HT-29 (cell line): Measurements from ENCODE around the gene GALNT10. TPM values are rescaled to one million over a fixed set of nuclear protein-coding genes. Genes with fewer than 3 reads are reported as not detected.

Experiments used
- DNase-seq: peaks from one replicate; pipeline ENCODE4 v3.0.0-alpha.2; 2015; ENCODE audit warnings: low spot score
- total RNA-seq: library from RNA; depleted of rRNA; stranded (reverse); fragments of >200 nt; shearing (Covaris generic); gene quantifications from 2 replicates; pipeline ENCODE4 v1.2.3, GENCODE V29; 2014

The GALNT10 gene
- total RNA-seq, 1 experiment from 2014 or later = 8.0 TPM

DNA sequence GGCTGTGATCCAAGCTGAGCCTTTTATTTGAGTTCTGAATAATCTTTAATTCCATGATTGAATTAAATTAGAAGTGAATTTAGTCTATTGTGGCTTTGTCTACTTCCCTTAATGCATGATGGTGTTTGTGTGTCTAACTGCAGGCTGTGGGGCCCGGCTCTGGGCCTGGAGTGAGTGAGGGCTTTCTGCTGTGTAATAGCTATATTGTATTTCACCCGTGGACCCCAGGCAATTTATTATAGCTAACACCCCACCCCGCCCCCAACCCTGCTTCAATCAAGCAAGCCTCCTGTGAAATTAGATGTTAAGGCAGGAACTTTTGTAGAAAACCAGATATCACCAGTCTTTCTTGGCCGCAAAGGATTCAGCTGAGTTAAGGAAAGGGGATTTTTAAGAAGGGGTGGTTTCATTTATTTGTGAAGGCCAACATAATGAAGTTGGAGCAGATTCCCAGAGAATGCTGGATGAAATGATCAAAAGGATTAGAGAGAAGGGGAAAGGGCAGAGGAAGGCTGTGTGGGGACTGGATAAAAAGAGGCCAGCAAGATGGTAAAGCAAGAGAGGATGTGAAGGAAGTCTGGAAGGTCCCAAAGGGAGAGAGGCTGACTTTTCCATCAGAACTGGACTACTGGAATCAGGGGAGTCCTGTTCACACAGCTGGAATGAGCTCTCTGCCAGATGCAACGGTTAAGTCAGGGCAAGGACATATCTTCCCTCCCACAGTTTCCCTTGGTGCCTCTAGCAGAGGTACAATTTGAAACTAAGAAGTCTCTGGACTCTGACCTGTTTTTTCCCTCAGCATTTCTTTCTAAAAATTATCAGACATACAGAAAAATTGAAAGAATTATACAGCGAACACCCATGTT is 129.9 kb downstream of the GALNT10 start:
- DNase-seq = no peak

DNA sequence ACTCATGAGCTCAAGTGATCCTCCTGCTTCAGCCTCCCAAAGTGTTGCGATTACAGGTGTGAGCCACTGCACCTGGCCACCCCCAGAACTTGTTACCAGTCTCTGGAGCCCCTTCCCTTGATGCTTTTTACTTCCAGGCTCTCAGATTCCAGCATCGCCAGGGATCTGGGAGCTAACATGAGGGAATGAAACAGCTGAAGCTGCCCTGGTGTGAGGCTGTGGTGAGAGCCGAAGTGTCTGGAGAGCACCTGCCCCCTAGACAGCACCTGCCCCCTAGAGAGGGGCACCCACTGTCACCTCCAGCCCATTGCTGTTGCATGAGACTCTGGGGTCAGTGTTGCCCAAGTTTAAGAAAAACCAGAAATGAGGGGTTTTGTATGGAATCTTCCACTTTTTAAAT is 131.0 kb downstream of the GALNT10 start:
- no peak for DNase-seq

DNA sequence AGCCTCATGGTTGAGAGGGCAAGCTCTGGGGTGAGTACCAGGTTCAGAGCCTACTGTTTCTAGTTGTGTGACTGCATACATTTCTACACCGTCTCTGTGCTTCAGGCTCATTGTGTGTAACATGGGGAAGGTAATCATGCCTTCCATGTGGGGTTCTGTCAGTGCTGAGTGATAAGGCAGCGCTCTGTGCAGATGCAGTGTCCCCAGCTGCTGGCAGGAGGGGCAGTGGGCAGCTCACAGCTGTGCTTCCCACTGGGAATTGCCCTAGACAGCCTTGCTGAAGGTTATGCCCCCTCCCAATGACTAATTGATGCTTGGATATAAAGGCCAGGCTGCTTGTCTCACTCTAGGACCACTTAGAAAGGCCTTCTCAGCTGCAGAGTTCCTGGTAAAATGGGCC is 133.5 kb downstream of the GALNT10 start:
- DNase-seq = no peak

DNA sequence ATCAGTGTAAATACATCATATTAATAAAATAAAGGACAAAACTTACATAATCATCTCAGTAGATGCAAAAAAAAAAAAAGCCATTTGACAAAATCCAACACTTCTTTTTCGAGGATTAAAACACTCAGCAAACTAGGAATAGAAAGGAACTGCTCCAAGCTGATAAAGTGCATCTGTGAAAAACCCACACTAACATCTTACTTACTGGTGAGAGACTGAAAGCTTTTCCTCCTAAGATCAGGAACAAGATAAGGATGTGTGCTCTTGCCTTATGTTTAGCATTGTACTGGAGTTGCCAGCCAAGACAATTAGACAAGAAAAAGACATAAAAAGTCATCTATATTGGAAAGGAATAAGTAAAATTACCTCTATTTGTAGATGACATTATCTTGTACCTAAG is 135.0 kb downstream of the GALNT10 start:
- no peak for DNase-seq

DNA sequence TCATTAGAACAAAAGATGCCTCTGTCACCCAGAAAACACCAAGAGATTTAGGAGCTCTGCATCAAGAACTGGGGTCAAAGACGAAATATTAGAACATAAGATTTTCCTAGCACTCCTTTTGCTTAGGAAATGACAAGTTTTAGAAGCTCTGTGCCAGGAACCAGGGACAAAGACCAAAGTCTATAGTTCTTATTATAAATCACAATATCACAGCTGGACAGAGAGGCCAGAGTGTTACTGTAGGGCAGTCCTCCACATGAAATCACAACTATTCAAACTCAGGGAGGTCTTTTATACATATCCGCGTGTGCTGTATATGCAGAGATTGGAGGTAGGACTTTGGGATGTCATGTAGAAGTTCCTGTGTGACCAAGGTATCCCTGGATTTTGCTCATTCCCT is 138.5 kb downstream of the GALNT10 start:
- DNase-seq = no peak

DNA sequence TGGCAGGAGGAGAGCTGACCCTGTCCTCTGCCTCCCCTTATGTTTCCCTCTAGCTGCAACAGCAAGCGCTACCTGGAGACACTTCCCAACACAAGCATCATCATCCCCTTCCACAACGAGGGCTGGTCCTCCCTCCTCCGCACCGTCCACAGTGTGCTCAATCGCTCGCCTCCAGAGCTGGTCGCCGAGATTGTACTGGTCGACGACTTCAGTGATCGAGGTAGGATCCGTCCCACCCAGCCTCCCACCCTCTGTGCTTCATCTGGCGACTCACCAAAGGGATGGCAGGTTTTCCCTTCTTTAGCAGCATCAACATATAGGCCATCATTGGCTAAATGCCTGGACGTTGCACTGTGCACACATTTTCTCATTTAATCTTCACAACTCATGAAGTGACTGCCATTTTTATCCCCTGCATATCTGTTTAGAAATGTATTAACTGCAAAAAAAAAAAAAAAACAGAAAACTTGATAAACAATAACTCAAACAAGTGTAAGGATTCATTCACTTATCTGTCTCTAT is 139.0 kb downstream of the GALNT10 start:
- DNase-seq = no peak

DNA sequence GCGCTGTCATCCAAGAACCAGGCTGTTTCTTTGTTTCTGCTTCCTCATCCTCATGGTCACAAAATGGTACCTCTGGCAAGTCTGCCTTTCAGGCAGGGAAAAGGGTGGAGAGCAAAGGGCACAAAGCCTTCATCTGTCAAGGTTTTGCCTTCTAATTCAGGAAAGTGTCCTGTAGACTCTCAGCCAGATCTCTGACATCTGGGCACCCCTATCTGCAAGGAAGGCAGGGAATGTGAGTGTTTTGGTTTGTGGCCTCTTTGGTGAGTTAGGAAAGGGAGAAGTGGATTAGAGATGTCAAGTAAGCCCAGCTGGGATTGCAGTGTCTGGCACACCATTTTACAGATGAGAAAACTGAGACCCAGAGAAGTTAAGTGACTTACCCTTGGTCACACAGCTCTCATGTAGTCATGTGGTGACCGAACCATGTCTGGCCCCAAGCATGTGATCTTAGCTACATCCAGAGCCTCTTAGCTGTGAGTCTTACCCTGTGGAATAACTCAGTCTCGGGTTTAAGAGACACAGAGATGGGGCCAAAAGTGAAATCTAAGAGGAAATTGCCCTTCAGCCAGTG is 139.6 kb downstream of the GALNT10 start:
- no peak for DNase-seq

DNA sequence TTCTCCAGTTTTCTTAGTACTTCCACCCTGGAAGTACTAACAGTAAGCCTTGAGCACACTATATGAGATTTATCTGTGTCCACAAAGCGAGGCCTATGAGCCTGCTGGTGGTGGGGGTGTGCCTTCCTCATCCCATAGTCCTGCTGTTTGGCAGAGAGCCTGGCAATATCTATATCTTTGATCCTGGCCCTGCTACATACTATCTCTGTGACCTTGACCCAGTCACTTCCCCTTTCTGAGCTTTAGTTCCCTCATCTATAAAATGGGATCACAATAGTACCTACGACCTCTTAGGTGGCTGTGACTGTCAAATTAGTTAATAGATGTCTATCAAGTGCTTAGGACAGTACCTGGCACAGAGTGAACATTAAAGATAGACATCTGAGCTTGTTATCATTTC is 140.7 kb downstream of the GALNT10 start:
- no peak for DNase-seq

DNA sequence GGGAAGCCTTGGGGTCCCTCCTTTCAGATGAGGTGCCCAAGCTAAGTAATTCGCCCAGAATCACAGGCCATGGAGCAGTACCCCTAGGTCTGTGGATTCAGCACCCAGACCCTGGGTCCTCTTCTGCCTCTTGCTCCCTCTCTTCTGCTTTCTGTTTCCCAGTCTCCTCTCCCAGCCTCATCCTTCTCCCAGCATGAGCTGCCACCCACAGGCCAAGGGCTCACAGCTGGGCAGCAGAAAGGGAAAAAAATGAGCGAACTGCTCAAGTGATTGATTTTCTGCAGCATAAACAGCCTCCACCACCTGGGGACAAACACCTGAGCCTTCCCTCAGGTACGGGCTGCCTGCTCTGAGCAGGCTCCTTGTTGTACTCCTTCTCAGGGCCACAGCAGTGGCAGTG is 141.4 kb downstream of the GALNT10 start:
- no peak for DNase-seq

DNA sequence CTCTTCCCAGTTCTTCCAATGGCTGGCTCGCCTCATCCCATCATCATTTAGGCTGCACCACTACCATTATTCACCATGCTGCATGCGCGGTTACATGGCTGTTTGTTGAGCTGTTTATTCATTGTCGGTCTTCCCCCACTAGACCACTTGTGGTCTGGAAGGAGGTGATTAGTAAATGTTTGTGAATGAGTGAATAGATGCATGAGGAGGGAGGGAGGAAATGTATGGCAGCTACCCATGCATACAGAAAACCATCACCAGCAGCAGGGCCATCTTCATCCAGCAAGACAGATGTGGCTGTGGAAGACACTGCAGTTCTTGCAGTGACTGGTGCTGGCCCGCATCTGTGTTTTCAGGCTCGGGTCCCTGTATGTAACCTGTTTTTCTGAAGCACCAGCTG is 141.9 kb downstream of the GALNT10 start:
- DNase-seq = no peak

DNA sequence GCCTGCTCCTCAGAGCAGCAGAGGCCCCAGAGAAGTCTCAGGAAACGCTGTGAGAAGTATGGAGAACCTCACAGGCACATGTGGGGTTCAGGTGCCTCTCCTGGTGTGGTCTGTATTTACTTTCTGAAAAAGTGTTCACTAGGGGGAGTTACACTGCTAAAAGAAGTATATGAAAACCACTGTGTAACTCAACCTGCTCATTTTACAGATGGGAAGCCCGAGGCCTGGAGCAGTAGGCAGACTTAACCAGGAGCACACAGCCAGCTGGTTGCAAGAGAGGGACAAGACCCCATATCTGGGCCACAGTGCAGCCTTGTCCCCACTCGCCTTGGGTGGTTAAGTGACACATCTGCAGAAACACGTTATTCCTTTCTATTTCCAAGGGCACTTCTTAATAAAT is 142.5 kb downstream of the GALNT10 start:
- no peak for DNase-seq

DNA sequence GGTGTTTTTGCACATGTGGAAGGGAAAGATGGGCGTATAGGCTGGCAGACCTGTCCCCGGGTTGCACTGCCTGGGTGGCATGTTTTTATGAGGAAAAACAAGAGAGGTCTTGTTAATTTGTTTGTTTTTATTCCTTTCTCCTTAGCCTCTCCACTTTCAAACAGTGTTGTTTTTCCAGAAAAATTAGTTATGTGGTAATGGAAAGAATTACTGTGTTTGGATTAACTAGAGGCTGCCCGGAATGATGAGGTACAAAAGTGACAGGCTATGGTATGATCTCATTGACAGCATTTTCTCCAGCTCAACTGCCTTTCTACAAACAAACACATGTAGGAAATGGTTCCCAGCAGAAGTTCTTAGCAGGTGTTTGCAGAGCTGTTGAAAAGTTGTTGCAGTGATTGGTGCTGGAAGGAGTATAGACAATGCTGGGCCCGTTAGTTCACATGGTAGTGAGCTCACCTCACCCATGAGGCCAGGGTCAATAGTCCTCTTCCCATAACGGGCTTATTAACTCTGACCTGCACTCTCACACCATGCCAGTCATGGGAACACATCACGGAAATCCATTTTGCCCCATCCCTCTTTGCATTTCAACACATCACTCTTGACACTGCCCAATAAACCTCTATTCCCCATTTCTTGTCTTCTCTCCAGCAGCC is 144.0 kb downstream of the GALNT10 start:
- no peak for DNase-seq

DNA sequence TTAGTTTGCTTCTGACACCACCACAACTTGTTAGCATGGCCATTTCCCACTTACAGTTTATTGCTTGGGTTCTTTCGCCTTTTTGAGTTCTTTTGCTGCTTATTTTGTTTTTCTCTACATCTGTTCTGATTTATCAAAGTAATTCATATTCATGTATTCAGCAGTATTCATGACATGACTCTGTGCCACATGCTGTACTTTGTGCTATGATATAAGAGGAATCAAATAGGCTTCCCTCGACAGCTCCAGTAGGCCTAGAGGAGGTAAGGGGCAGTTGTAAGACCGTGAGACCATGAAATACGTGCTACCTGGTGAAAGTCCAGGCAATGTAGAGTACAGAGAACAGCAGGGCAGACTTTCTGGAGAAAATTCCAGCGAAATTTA is 144.5 kb downstream of the GALNT10 start:
- no peak for DNase-seq

DNA sequence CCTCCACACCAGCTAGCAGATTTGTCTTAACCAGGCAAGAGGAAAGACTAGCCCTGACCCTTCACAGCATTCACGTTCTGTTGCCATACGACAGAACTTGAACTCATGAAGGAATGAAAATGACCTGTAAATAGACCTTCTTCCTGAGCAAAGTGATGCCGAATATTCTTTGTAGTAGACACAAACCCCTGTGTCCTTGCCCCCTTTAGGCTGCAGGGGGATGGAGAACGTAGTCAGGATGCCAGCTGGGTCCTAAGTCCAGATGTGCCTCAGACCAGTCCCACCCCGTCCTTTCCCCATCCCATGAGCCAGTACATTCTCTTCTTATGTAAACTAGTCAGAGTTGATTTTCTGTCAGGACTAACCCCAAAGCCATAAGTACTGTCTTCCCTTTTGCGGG is 151.1 kb downstream of the GALNT10 start:
- no peak for DNase-seq

DNA sequence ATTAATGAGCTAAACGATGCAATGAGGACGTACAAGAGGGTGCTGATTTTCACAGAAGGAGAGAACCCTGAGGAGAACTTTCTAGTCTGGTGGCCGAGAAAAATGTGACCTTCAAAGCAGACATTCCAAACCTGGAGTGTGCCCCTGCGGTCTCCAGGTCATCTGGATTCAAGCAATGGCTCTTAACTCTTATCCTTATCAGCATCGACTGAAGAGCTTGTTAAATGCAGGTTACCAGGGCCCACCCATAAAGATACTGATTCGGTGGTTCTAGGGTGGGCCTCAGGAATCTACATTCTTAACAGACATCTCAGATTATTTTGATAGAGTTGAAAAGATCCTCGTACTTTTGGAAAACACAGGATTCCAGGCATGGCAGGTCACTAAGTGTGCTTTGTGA is 151.7 kb downstream of the GALNT10 start:
- DNase-seq = no peak

DNA sequence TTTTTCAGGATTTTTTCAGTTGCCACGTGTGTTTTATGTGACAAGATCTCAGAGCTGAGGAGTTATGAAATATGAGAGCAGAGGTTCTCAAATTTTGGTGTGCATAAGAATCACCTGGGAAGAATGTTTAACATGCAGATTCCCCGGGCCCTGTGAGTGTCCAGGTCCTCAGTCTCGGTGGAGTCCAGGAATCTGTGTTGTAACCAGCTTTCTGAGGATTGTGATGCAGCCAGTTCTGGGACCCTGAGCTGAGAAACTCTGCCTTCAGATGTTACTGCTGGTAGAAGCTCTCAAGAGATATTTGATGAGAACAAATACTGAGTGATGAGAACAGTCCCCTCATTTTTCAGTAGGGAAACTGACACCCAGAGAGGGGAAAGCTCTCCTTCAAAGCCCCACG is 152.4 kb downstream of the GALNT10 start:
- DNase-seq = no peak

DNA sequence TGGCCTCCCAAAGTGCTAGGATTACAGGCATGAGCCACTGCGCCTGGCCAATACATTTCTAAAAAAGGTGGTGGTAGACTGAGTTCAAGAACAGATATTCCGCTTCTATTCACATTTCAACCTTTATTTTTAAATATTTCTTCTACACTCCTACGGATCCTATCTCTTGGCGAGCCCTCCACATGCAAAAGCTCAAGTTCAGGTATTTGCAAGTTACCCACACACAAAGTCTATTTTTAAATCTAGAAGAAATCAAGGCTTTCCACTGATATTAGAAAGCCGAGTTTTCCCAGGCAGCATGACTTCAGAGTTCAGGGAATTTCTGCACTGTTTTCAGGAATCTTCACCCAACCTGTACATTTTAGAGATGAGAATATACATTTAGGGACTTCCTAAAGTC is 153.9 kb downstream of the GALNT10 start:
- no peak for DNase-seq

DNA sequence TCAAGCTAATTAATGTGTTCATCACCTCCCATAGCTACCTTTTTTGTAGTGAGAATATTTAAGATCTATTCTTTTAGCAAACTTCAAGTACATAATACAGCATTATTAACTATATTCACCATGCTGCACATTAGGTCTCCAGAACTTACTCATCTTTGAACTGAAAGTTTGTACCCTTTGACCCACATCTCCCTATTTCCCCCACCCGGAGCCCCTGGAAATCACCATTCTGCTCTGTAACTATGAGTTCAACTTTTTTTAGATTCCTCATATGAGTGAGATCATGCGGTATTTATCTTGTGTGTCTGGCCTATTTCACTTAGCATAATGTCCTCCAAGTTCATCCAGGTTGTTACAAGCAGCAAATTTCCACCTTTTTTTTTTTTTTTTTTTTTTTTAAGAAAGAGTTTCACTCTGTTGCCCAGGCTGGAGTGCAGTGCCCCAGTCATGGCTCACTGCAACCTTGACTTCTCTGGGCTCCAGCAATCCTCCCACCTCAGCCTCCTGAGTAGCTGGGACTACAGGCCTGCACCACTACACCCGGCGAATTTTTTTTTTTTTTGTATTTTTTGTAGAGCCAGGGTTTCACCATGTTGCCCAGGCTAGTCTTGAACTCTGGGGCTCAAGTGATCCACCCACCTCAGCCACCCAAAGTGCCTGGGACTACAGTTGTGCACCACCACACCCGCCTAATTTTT is 154.9 kb downstream of the GALNT10 start:
- no peak for DNase-seq

DNA sequence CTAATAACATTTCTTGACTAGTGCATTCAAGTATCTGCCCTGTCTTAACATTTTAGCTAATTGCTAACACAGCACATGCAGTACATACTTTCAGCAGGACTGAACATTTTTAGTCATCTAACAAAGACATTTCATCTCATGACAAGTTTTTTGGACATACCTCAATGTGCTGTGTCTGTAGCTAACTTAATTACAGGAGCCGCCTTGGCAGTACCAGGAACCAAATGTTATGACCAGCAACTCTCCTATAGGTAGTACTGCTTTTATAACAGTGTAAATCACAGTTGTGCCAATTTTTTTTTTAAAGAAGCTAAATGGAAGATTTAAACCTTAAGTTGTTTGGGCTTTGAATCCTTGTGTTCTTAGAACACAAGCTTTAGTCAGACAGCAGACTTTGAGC is 155.9 kb downstream of the GALNT10 start:
- no peak for DNase-seq

DNA sequence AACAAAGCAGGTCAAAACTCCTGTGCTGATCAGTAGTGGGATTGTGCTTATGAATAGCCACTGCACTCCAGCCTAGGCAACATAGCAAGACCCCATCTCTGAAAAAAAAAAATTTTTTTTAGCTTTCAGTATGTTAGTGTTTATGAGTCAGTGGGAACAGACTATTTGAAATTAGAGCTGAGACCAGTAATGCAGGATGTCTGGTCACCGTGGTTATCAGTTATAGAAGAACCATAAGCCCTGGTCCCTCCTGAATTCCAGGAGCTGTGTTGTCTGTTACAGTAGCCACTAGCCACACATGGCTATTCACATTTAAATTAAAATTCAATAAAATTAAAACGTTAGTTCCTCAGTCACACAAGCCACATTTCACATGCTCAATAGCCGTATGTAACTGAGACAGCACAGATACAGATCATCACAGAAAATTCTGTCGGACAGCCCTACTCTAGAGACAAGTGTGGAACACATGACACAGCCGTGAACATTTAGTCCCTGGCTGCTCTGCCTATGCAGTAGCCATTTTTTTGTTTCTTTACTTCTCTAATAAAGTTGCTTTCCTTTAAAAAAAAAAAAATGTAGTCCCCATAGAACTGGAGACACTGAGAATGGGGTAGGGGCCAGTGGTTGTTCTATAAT is 159.2 kb downstream of the GALNT10 start:
- no peak for DNase-seq

DNA sequence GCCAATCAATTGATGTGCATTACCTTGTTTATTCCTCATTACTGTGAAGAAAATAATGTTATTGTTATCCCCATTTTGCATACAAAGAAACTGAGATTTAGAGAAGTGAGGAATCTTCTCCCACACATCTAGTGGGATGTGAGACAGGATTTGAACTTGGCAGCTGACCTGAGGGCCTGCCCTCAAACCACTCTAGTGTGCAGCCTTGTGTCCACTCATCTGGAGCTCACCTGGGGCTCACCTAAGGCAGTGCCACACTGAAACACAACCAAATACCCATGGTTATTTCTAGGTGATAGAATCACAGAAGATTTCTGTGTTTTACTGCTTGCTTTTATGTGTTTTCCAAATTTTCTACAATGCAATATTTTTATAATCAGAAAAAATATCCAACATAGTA is 160.6 kb downstream of the GALNT10 start:
- DNase-seq = no peak

DNA sequence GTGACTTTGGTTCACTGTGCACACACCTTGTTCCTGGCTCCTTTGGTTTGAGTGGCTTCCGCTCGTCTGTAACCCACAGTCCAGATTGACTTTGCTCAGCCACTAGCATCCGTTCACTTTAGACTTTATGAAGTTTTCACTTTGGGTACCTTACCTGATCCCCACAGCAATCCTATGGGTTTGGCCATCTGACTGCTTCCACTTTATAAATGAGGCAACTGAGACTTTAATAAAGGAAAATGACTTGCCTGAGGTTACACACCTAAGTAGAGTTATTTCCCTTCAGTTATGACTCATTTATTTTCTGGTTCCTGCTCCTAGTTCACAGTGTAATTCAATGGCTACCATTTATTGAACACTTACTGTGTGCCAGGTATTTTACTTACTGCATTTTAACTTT is 161.0 kb downstream of the GALNT10 start:
- DNase-seq = no peak
